AG04449 (cell line): ENCODE results near the gene KIAA1191.

Experiments
- CTCF ChIA-PET: fragments of 350-600 bp; formaldehyde crosslinking; extraction: SDS; loops from one replicate; lab custom pipeline; 2021; ENCODE audit warnings: antibody characterized with exemption; lab: Yijun Ruan, JAX
- POLR2A ChIA-PET: fragments of 400-600, 350-600 bp; formaldehyde crosslinking; extraction: SDS; loops from one replicate; lab custom pipeline; 2020; ENCODE audit warnings: antibody characterized with exemption, inconsistent platforms; lab: Yijun Ruan, JAX
- DNase-seq: peaks from one replicate; pipeline ENCODE4 v3.0.0-alpha.2; 2010; ENCODE audit warnings: low read depth, low spot score
- H3K4me3 ChIP-seq: 2 replicates; pipeline ENCODE4 v1.5.1; 2011; ENCODE audit warnings: low read depth, mild to moderate bottlenecking, control low read depth, low read length
- CTCF ChIP-seq: IDR thresholded peaks from one replicate; pipeline ENCODE4 v1.5.1; 2011; ENCODE audit warnings: mild to moderate bottlenecking, moderate library complexity, low read length, control low read depth, inconsistent platforms; ENCODE audit not compliant: insufficient read depth; ENCODE audit errors: missing control alignments

KIAA1191 gene

GRCh38 chr5:176381979-176382378 is 20.4 kb upstream of the KIAA1191 start:
- POLR2A ChIA-PET: interaction anchor here (1.9 kb wide), 1 partner anchor 20 kb away, joined by 5 read pairs; no protein-coding TSS in a partner anchor
- no peak for DNase-seq

GRCh38 chr5:176381423-176381822 is 19.9 kb upstream of the KIAA1191 start:
- no peak for DNase-seq
- ChIA-PET POLR2A (interaction anchor here (1.9 kb wide), 1 partner anchor 19 kb away, joined by 5 read pairs; no protein-coding TSS in a partner anchor), CTCF (no interaction called here)
- no peak overlapping the region for H3K4me3 ChIP-seq
- no peak for TF ChIP-seq CTCF

More at GRCh38 chr5:176381979-176382378, 20.4 kb upstream of the KIAA1191 start:
- no peak overlapping the region for H3K4me3 ChIP-seq
- TF ChIP-seq CTCF: no peak
- CTCF ChIA-PET: no interaction called here

- ChIA-PET CTCF (interaction anchor here (1.0 kb wide), 1 partner anchor 11 kb away, joined by 3 read pairs; no protein-coding TSS in a partner anchor), POLR2A (no interaction called here)
- no peak for DNase-seq
- no peak overlapping the region for H3K4me3 ChIP-seq
- TF ChIP-seq CTCF: no peak
Measured at GRCh38 chr5:176379881-176380280, 18.3 kb upstream of the KIAA1191 start.

- H3K4me3 ChIP-seq: no peak overlapping the region
- CTCF ChIA-PET: no interaction called here
- POLR2A ChIA-PET: no interaction called here
- no peak for DNase-seq
- TF ChIP-seq CTCF: no peak
Measured at GRCh38 chr5:176373100-176373818, 11.7 kb upstream of the KIAA1191 start.

- H3K4me3 ChIP-seq: no peak overlapping the region
- ChIA-PET CTCF (no interaction called here), POLR2A (no interaction called here)
- TF ChIP-seq CTCF: no peak
- DNase-seq: no peak
Measured at GRCh38 chr5:176371621-176372539, 10.3 kb upstream of the KIAA1191 start.
